ENCODE measurements around the gene LMBR1L. TPM values are rescaled to one million over a fixed set of nuclear protein-coding genes. Genes with fewer than 3 reads are reported as not detected.

LMBR1L gene
- polyA plus RNA-seq, 3 donors = 22.0 to 104 (median 25.9) TPM

DNA sequence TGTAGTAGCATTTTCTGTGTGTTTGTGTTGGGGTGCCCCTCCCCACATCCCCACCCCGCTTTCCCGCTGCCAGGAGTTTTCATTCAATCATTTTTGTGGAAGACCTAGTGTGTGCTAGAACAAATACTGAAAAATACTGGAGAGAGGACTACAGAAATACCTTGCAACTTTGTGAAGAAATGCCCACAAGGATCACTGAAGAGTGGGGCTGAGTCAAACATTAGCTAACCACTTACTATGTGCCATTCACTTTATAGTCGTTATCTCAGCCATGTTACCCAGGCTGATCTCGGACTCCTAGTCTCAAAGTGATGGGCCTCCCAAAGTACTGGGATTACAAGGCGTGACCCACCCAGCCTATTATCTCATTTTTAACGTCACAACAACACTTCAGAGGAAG is 559 bp upstream of the LMBR1L start:
- H3K79me2 ChIP-seq (ENCODE audit: insufficient read depth, low read length) = peaks cover 32% of the 10 kb centered on the region
- H3K27me3 Mint-ChIP-seq (ENCODE audit: low read depth in 3 of 3) = peaks cover 0 to 1% (median 1%) of the 10 kb centered on the region in 3 donors
- WGBS (ENCODE audit: insufficient coverage) = 60% methylated on average over 2 of the region's 6 CpGs
- H3K36me3 ChIP-seq (replicated peaks in 1 of 2; ENCODE audit: control insufficient read depth in 1 of 2, insufficient read depth in 2 of 2, low read length in 2 of 2) = peaks cover 5 to 9% of the 10 kb centered on the region in 2 donors
- H4K20me1 ChIP-seq (ENCODE audit: insufficient read depth, low read length) = peaks cover 31% of the 10 kb centered on the region
- no peak overlapping the region for H3K9ac ChIP-seq (ENCODE audit: insufficient read depth, low read length, poor library complexity, severe bottlenecking)
- peak overlapping the region; percentile 86 for H2AFZ ChIP-seq (ENCODE audit: insufficient read depth, low read depth, low read length, poor library complexity, severe bottlenecking)
- peaks cover 36 to 44% of the 10 kb centered on the region in 2 donors for H3K4me1 ChIP-seq (ENCODE audit: control insufficient read depth in 1 of 2, insufficient read depth in 2 of 2, low read length in 2 of 2)
- H3K27me3 ChIP-seq (ENCODE audit: control insufficient read depth in 2 of 2, insufficient read depth in 2 of 2, low read length in 2 of 2) = no peaks in the 10 kb centered on the region
- peak overlapping the region; percentile 85 to 96 (median 93) for H3K27ac Mint-ChIP-seq
- H3K9me3 ChIP-seq (replicated peaks in 1 of 2; ENCODE audit: control insufficient read depth in 1 of 2, insufficient read depth in 1 of 2, low read length in 2 of 2) = no peaks in the 10 kb centered on the region
- H3K4me3 ChIP-seq (replicated peaks in 1 of 3; ENCODE audit: low read depth in 2 of 3, low read length in 3 of 3) = peak overlapping the region in 1 of 3 experiments; percentile 100
- H3K9me3 Mint-ChIP-seq = no peaks in the 10 kb centered on the region
- H3K4me3 Mint-ChIP-seq = peak overlapping the region; percentile 80 to 95
- intact Hi-C loops (cut with micrococcal nuclease) = loop anchor here in 1 of 2 donors (1.0 kb wide), 1 partner anchor 41 kb away; no protein-coding TSS in a partner anchor
- peak overlapping the region; percentile 93 for H3K4me2 ChIP-seq (replicated peaks; ENCODE audit: extremely low read depth, low read length, poor library complexity, severe bottlenecking)
- peaks cover 6 to 10% of the 10 kb centered on the region in 2 donors for H3K36me3 Mint-ChIP-seq
- no peak for DNase-seq
- H3K4me1 Mint-ChIP-seq = peaks cover 41% of the 10 kb centered on the region
- peak overlapping the region; percentile 84 to 91 for H3K27ac ChIP-seq (ENCODE audit: low read depth in 1 of 2, low read length in 2 of 2)
- TF ChIP-seq, protein P1, sequence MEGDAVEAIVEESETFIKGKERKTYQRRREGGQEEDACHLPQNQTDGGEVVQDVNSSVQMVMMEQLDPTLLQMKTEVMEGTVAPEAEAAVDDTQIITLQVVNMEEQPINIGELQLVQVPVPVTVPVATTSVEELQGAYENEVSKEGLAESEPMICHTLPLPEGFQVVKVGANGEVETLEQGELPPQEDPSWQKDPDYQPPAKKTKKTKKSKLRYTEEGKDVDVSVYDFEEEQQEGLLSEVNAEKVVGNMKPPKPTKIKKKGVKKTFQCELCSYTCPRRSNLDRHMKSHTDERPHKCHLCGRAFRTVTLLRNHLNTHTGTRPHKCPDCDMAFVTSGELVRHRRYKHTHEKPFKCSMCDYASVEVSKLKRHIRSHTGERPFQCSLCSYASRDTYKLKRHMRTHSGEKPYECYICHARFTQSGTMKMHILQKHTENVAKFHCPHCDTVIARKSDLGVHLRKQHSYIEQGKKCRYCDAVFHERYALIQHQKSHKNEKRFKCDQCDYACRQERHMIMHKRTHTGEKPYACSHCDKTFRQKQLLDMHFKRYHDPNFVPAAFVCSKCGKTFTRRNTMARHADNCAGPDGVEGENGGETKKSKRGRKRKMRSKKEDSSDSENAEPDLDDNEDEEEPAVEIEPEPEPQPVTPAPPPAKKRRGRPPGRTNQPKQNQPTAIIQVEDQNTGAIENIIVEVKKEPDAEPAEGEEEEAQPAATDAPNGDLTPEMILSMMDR (IDR thresholded peaks at IDR 0.05) = no peak

DNA sequence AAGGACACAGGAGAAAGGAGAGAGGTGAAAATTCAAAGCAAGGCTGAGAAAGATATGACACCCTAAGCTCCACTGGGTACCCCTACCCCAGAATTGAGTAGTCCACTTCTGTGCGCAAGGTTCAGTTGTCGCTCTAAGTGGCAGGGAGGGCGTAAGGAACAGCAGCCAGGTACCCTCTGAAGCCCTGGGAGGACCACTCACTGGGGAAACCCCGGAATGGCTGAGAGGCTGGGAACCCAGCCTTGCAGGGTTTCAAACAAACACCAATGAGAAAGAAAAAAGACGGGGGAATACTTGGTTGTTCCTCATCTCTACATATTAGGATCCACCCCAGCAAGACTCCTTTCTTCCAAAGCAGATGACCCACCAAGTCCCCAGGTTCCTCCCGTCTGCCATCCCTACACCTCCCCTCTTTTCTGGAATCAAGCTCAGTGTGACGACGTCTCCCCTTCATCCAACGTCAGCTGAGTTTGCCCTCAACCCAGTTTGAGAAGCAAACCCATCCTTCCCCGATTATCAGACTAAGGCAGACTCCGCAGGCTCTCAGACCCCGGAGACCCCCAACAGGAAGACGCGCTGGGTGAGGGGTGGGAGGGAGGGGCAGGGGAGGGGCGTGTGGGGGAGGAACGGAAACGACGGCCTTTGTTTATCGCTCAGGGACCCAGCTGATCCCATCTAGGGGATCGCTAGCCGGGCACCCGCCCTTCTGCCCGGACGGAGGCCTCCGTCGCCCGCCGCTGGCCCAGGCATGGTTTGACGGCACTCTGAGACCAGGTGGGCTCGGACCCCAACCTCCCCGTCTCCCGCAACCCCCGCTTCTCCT is 795 bp downstream of the LMBR1L start:
- Mint-ChIP-seq H3K4me1 (peaks cover 54% of the 10 kb centered on the region), H3K9me3 (no peaks in the 10 kb centered on the region), H3K27ac (peak overlapping the region; percentile 90 to 96 (median 95)), H3K27me3 (ENCODE audit: low read depth in 3 of 3) (peaks cover 0 to 3% (median 1%) of the 10 kb centered on the region in 3 donors), H3K4me3 (peak overlapping the region; percentile 95 to 100), H3K36me3 (peaks cover 11 to 13% of the 10 kb centered on the region in 2 donors)
- WGBS (ENCODE audit: insufficient coverage) = 4% methylated on average over 21 of the region's 33 CpGs
- H3K9me3 ChIP-seq (replicated peaks in 1 of 2; ENCODE audit: control insufficient read depth in 1 of 2, insufficient read depth in 1 of 2, low read length in 2 of 2) = no peaks in the 10 kb centered on the region
- intact Hi-C loops (cut with micrococcal nuclease) = no loop called here
- H3K4me2 ChIP-seq (replicated peaks; ENCODE audit: extremely low read depth, low read length, poor library complexity, severe bottlenecking) = peak overlapping the region; percentile 93
- peaks cover 5 to 13% of the 10 kb centered on the region in 2 donors for H3K36me3 ChIP-seq (replicated peaks in 1 of 2; ENCODE audit: control insufficient read depth in 1 of 2, insufficient read depth in 2 of 2, low read length in 2 of 2)
- H3K27ac ChIP-seq (ENCODE audit: low read depth in 1 of 2, low read length in 2 of 2) = peak overlapping the region; percentile 84 to 91
- DNase-seq = no peak
- H3K79me2 ChIP-seq (ENCODE audit: insufficient read depth, low read length) = peaks cover 35% of the 10 kb centered on the region
- H3K27me3 ChIP-seq (ENCODE audit: control insufficient read depth in 2 of 2, insufficient read depth in 2 of 2, low read length in 2 of 2) = no peaks in the 10 kb centered on the region
- TF ChIP-seq, protein P1 (IDR thresholded peaks at IDR 0.05) = no peak
- peaks cover 50 to 57% of the 10 kb centered on the region in 2 donors for H3K4me1 ChIP-seq (ENCODE audit: control insufficient read depth in 1 of 2, insufficient read depth in 2 of 2, low read length in 2 of 2)
- H4K20me1 ChIP-seq (ENCODE audit: insufficient read depth, low read length) = peaks cover 45% of the 10 kb centered on the region
- peak overlapping the region; percentile 71 to 100 (median 71) for H3K4me3 ChIP-seq (replicated peaks in 1 of 3; ENCODE audit: low read depth in 2 of 3, low read length in 3 of 3)
- peak overlapping the region; percentile 86 for H2AFZ ChIP-seq (ENCODE audit: insufficient read depth, low read depth, low read length, poor library complexity, severe bottlenecking)
- H3K9ac ChIP-seq (ENCODE audit: insufficient read depth, low read length, poor library complexity, severe bottlenecking) = peak overlapping the region; percentile 83
